ENCODE data around the gene MORN5. TPM values are rescaled to one million over a fixed set of nuclear protein-coding genes. Genes with fewer than 3 reads are reported as not detected.
"Not testable (repeated sequence)": the region's sequence is repeated elsewhere in the genome, so short reads cannot be mapped to it uniquely, and the experiment has no call there.

The MORN5 gene
- total and polyA plus RNA-seq, 4 donors: 17.9 to 22.9 (median 18.6) TPM

GRCh38 chr9:122116040-122116439 lies 43.7 kb upstream of the MORN5 start:
- H3K4me1 ChIP-seq (ENCODE audit: control insufficient read depth in 5 of 5, insufficient read depth in 5 of 5, low read length in 5 of 5): no peaks in the 10 kb centered on the region
- H3K9ac ChIP-seq (ENCODE audit: insufficient read depth in 1 of 2, low read length in 2 of 2): no peak overlapping the region
- no peaks in the 10 kb centered on the region for H3K27me3 ChIP-seq (ENCODE audit: control insufficient read depth in 3 of 3, insufficient read depth in 3 of 3, low read length in 2 of 3)
- no peaks in the 10 kb centered on the region for H3K36me3 ChIP-seq (ENCODE audit: control insufficient read depth in 4 of 4, insufficient read depth in 4 of 4, low read length in 4 of 4)
- H3K27ac ChIP-seq (ENCODE audit: low read depth in 1 of 2, low read length in 1 of 2): no peak overlapping the region
- no peak for TF ChIP-seq CTCF (IDR thresholded peaks at IDR 0.05; ENCODE audit: control extremely low read depth, extremely low read depth)
- DNase-seq: no peak
- ATAC-seq (ENCODE audit: insufficient read depth, low FRiP score): no peak
- peaks cover 0 to 2% (median 0%) of the 10 kb centered on the region in 4 donors for H3K9me3 ChIP-seq (ENCODE audit: control insufficient read depth in 4 of 4, insufficient read depth in 3 of 4, low read length in 3 of 4)
- WGBS, 2 donors: 73 to 88% methylated on average over 4 of the region's 4 CpGs
- H3K4me3 ChIP-seq: no peak overlapping the region

- Histone ChIP-seq H3K4me1 (ENCODE audit: control insufficient read depth in 5 of 5, insufficient read depth in 5 of 5, low read length in 5 of 5) (no peaks in the 10 kb centered on the region), H3K27ac (ENCODE audit: low read depth in 1 of 2, low read length in 1 of 2) (no peak overlapping the region), H3K36me3 (ENCODE audit: control insufficient read depth in 4 of 4, insufficient read depth in 4 of 4, low read length in 4 of 4) (no peaks in the 10 kb centered on the region), H3K4me3 (no peak overlapping the region), H3K9ac (ENCODE audit: insufficient read depth in 1 of 2, low read length in 2 of 2) (no peak overlapping the region), H3K9me3 (ENCODE audit: control insufficient read depth in 4 of 4, insufficient read depth in 3 of 4, low read length in 3 of 4) (peaks cover 0 to 2% (median 0%) of the 10 kb centered on the region in 4 donors), H3K27me3 (ENCODE audit: control insufficient read depth in 3 of 3, insufficient read depth in 3 of 3, low read length in 2 of 3) (no peaks in the 10 kb centered on the region)
- 91 to 92% methylated on average over 10 of the region's 10 CpGs for WGBS, 2 donors
- TF ChIP-seq CTCF (IDR thresholded peaks at IDR 0.05; ENCODE audit: control extremely low read depth, extremely low read depth): no peak
- ATAC-seq (ENCODE audit: insufficient read depth, low FRiP score) (no peak), DNase-seq (no peak)
Measured at GRCh38 chr9:122116448-122117173, 43.1 kb upstream of the MORN5 start.

- not testable (repeated sequence) for H3K36me3 ChIP-seq (ENCODE audit: control insufficient read depth in 4 of 4, insufficient read depth in 4 of 4, low read length in 4 of 4); H3K27ac ChIP-seq (ENCODE audit: low read depth in 1 of 2, low read length in 1 of 2); H3K4me1 ChIP-seq (ENCODE audit: control insufficient read depth in 5 of 5, insufficient read depth in 5 of 5, low read length in 5 of 5); H3K27me3 ChIP-seq (ENCODE audit: control insufficient read depth in 3 of 3, insufficient read depth in 3 of 3, low read length in 2 of 3); H3K9ac ChIP-seq (ENCODE audit: insufficient read depth in 1 of 2, low read length in 2 of 2); H3K4me3 ChIP-seq; ATAC-seq (ENCODE audit: insufficient read depth, low FRiP score); DNase-seq; H3K9me3 ChIP-seq (ENCODE audit: control insufficient read depth in 4 of 4, insufficient read depth in 3 of 4, low read length in 3 of 4)
- whole genome bisulfite sequencing, 2 donors: 73 to 75% methylated on average over 9 of the region's 9 CpGs
Measured at GRCh38 chr9:122117241-122117640, 42.5 kb upstream of the MORN5 start.

GRCh38 chr9:122118343-122119165 lies 41.2 kb upstream of the MORN5 start:
- Histone ChIP-seq H3K4me3 (no peak overlapping the region), H3K36me3 (ENCODE audit: control insufficient read depth in 4 of 4, insufficient read depth in 4 of 4, low read length in 4 of 4) (no peaks in the 10 kb centered on the region), H3K4me1 (ENCODE audit: control insufficient read depth in 5 of 5, insufficient read depth in 5 of 5, low read length in 5 of 5) (no peaks in the 10 kb centered on the region), H3K27me3 (ENCODE audit: control insufficient read depth in 3 of 3, insufficient read depth in 3 of 3, low read length in 2 of 3) (no peaks in the 10 kb centered on the region), H3K9me3 (ENCODE audit: control insufficient read depth in 4 of 4, insufficient read depth in 3 of 4, low read length in 3 of 4) (peaks cover 0 to 2% (median 0%) of the 10 kb centered on the region in 4 donors), H3K9ac (ENCODE audit: insufficient read depth in 1 of 2, low read length in 2 of 2) (no peak overlapping the region), H3K27ac (ENCODE audit: low read depth in 1 of 2, low read length in 1 of 2) (no peak overlapping the region)
- ATAC-seq (ENCODE audit: insufficient read depth, low FRiP score) (no peak), DNase-seq (no peak)
- WGBS, 2 donors: 83 to 89% methylated on average over 5 of the region's 5 CpGs
- no peak for TF ChIP-seq CTCF (IDR thresholded peaks at IDR 0.05; ENCODE audit: control extremely low read depth, extremely low read depth)
